HG02884 (cell line): ENCODE data around the gene PCDHA11.
"Not testable (repeated sequence)": the region's sequence is repeated elsewhere in the genome, so short reads cannot be mapped to it uniquely, and the experiment has no call there.

Experiments used
- ATAC-seq: cut with Tn5 transposase; IDR thresholded peaks from one replicate; pipeline ENCODE4 v1.9.1; 2021; ENCODE audit warnings: mild to moderate bottlenecking, moderate library complexity; ENCODE audit not compliant: unreplicated experiment

The PCDHA11 gene

GRCh38 chr5:140868721-140869554 is at the start of gene PCDHA11:
Gene PCDHA11 (plus strand): TSS chr5:140868957. CDS start chr5:140869104, 147 bp downstream.
- no peak for ATAC-seq

GRCh38 chr5:140821375-140822280 is 47.1 kb upstream of the PCDHA11 start, which contains the start of gene PCDHA5:
Gene PCDHA5 (plus strand): TSS chr5:140821613.
- no peak for ATAC-seq

GRCh38 chr5:140822281-140822629 is 46.5 kb upstream of the PCDHA11 start:
- no peak for ATAC-seq

GRCh38 chr5:140822969-140823368 is 45.8 kb upstream of the PCDHA11 start:
- not testable (repeated sequence) for ATAC-seq

- ATAC-seq = no peak
Observed at GRCh38 chr5:140823475-140823874, 45.3 kb upstream of the PCDHA11 start.

GRCh38 chr5:140827704-140828361 is 40.9 kb upstream of the PCDHA11 start, which contains the start of gene PCDHA6:
Gene PCDHA6 (plus strand): TSS chr5:140827960. CDS start chr5:140828092, 132 bp downstream.
- ATAC-seq = no peak

GRCh38 chr5:140828362-140828737 is 40.4 kb upstream of the PCDHA11 start:
- ATAC-seq = no peak

GRCh38 chr5:140829511-140830501 is 39.0 kb upstream of the PCDHA11 start:
- not testable (repeated sequence) for ATAC-seq

GRCh38 chr5:140833993-140834392 is 34.8 kb upstream of the PCDHA11 start, which contains the start of gene PCDHA7:
Gene PCDHA7 (plus strand): TSS chr5:140834269. CDS start chr5:140834384, 115 bp downstream.
- no peak for ATAC-seq

GRCh38 chr5:140834439-140835008 is 34.2 kb upstream of the PCDHA11 start:
- ATAC-seq = not testable (repeated sequence)

- no peak for ATAC-seq
Observed at GRCh38 chr5:140835622-140836510, 32.9 kb upstream of the PCDHA11 start.

- ATAC-seq = no peak
Observed at GRCh38 chr5:140840978-140841962, 27.5 kb upstream of the PCDHA11 start, which contains the start of gene PCDHA8. Gene PCDHA8 (plus strand): TSS chr5:140841187. CDS start chr5:140841322, 135 bp downstream.

- no peak for ATAC-seq
Observed at GRCh38 chr5:140842798-140843733, 25.7 kb upstream of the PCDHA11 start.

- not testable (repeated sequence) for ATAC-seq
Observed at GRCh38 chr5:140848139-140849102, 20.3 kb upstream of the PCDHA11 start, which contains the start of gene PCDHA9. Gene PCDHA9 (plus strand): TSS chr5:140848382. CDS start chr5:140848496, 114 bp downstream.
